HFFc6 (cell line): Measurements from ENCODE around the gene PRSS36. TPM values are rescaled to one million over a fixed set of nuclear protein-coding genes. Genes with fewer than 3 reads are reported as not detected.

ENCODE experiments used
- DNase-seq: peaks from one replicate; pipeline ENCODE4 v3.0.0-alpha.2; 2018
- H3K27ac Mint-ChIP-seq: 2 replicates; pipeline ENCODE4 v1.8.0; 2020; ENCODE audit warnings: mild to moderate bottlenecking, mixed read lengths
- H3K27me3 Mint-ChIP-seq: 2 replicates; pipeline ENCODE4 v1.8.0; 2021; ENCODE audit warnings: mild to moderate bottlenecking, moderate library complexity, mixed read lengths; ENCODE audit not compliant: insufficient read depth
- H3K36me3 Mint-ChIP-seq: 2 replicates; pipeline ENCODE4 v1.8.0; 2021; ENCODE audit warnings: low read depth, mixed read lengths
- H3K4me1 Mint-ChIP-seq: 2 replicates; pipeline ENCODE4 v1.8.0; 2020; ENCODE audit warnings: low read depth, mixed read lengths
- H3K4me3 Mint-ChIP-seq: 2 replicates; pipeline ENCODE4 v1.8.0; 2020; ENCODE audit warnings: mild to moderate bottlenecking, moderate library complexity, mixed read lengths
- H3K9me3 Mint-ChIP-seq: 2 replicates; pipeline ENCODE4 v1.8.0; 2020; ENCODE audit warnings: mild to moderate bottlenecking, mixed read lengths
- total RNA-seq, 6 experiments: library from RNA; stranded (reverse); fragmentation: NEBNext Ultra II Directional; extraction: Animal tissue kit (Norgen Biotek cat#: 25700); gene quantifications; 2 replicates in 1 of 6; 3 replicates in 5 of 6; pipeline ENCODE4 v1.2.3, GENCODE V29; 2021
- TF ChIP-seq, protein P1 (sequence below): fragments of 200-600 bp; sonication (generic); IDR thresholded peaks from 2 replicates; pipeline ENCODE4 v1.5.0; 2021; ENCODE audit warnings: antibody characterized with exemption, mild to moderate bottlenecking

The PRSS36 gene
- total RNA-seq, 6 experiments from 2014 or later, result 0.38 to 0.60 (median 0.47) TPM; not detected in 2

DNA sequence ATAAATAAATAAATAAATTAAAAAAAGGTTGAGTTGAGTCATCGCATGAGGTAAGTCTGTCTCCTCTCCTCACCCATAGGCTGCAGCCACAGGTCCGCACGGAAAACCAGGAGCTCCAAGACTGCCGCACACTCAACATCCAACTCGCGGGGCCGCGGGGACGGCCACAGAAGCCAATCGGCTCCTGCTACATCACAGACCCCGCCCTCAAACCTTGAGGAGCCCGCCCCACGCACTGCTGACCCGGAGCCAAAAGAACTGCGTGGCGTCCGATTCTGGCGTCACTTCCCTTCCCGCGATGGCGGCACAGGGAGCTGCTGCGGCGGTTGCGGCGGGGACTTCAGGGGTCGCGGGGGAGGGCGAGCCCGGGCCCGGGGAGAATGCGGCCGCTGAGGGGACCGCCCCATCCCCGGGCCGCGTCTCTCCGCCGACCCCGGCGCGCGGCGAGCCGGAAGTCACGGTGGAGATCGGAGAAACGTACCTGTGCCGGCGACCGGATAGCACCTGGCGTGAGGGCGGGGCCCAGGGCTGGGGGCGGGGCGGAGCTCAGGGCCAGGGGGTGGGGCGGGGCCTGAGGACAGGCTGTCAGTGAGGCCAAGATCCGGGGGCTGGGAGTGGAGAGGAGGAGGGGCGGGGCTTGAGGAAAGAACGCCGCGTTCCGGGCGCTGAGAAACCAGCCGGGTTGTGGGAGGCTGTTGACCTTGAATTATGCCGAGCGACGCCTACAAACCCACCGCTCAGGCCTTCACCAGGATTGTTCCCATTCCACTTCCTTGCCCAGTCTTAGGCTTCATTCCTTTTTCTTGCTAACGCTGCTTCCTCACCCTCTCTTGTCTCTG is 32.3 kb downstream of the PRSS36 start, which contains the start of gene KAT8:
Gene KAT8, plus strand, starts transcription at position 281 of the 839 bp plus-strand sequence. Its CDS starts 18 bp downstream, at position 299.
- Mint-ChIP-seq H3K9me3 (no peaks in the 10 kb centered on the region), H3K4me1 (peaks cover 14% of the 10 kb centered on the region), H3K36me3 (peaks cover 12% of the 10 kb centered on the region), H3K27me3 (peaks cover 6% of the 10 kb centered on the region), H3K4me3 (peak within 1 kb of the TSS; percentile 91), H3K27ac (peak within 1 kb of the TSS; percentile 99)
- TF ChIP-seq, protein P1, sequence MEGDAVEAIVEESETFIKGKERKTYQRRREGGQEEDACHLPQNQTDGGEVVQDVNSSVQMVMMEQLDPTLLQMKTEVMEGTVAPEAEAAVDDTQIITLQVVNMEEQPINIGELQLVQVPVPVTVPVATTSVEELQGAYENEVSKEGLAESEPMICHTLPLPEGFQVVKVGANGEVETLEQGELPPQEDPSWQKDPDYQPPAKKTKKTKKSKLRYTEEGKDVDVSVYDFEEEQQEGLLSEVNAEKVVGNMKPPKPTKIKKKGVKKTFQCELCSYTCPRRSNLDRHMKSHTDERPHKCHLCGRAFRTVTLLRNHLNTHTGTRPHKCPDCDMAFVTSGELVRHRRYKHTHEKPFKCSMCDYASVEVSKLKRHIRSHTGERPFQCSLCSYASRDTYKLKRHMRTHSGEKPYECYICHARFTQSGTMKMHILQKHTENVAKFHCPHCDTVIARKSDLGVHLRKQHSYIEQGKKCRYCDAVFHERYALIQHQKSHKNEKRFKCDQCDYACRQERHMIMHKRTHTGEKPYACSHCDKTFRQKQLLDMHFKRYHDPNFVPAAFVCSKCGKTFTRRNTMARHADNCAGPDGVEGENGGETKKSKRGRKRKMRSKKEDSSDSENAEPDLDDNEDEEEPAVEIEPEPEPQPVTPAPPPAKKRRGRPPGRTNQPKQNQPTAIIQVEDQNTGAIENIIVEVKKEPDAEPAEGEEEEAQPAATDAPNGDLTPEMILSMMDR, result no peak
- peak; percentile 99 for DNase-seq

DNA sequence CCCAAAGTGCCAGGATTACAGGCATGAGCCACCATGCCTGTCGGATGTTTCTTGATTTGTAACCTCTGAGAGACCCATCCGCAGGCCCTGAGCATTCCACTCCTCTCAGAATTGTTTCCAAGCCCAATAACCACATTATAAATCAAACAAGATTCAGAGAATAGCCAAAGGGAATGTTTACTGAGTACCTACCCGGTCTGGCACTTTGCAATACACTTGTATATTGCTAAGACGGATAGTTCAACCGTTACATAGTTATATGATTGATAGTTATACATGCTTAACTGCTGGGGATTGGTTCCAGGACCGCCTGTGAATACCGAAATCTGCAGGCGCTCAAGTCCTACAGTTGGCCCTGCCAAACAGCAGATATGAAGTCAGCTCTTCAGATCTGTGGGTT is 35.4 kb downstream of the PRSS36 start:
- no peak for DNase-seq
- Mint-ChIP-seq H3K4me3 (no peak overlapping the region), H3K27ac (no peak overlapping the region)

DNA sequence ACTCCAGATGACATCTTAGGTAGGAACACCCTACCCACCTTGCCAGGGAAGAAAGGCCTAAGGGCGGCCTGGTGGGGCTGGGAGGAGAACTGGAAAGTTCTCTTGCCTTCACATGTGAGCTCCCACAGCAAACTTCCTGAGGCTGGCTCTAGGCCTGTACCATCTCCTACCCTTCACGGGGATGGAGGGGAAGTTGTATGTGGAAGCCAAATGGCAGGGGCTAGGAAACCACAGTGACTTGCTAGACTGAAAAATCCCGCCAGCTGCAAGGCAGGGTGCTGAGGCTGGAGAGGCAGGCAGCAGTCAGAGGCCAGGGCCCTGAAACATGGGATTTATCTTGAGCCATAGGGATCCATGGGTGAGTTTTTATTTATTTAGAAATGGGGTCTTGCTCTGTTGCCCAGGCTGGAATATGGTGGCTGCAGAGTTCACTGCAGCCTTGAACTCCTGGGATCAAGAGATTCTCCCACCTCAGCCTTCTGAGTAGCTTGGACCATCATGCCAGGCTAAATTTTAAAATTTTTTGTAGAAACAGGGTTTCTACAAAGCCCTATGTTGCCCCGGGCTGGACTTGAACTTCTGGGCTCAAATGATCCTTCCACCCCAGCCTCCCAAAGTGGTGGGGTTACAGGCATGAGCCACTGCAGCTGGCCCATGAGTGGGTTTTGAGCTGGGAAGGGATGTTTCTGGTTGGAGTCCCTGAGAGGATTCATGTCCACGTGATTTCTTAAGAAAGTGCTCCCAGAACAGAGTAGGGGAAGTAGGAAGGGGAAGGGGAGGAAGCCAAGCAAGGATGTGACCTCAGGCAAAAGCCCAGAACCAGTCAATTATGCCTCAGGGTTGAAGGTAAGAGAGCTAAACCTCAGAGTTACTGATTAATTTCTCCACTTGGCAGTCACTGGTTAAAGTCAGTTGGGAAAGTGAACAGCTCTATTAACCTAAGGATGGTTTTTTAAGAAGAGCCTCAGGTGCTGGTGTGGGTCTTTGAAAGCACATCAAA is 36.4 kb downstream of the PRSS36 start:
- Mint-ChIP-seq H3K27ac (no peak overlapping the region), H3K36me3 (peaks cover 19% of the 10 kb centered on the region), H3K4me1 (peaks cover 9% of the 10 kb centered on the region), H3K9me3 (no peaks in the 10 kb centered on the region), H3K4me3 (no peak overlapping the region), H3K27me3 (peaks cover 6% of the 10 kb centered on the region)
- DNase-seq, result no peak
- TF ChIP-seq, protein P1, result no peak

More for the DNA sequence above, 35.4 kb downstream of the PRSS36 start:
- Mint-ChIP-seq H3K4me1 (peaks cover 16% of the 10 kb centered on the region), H3K36me3 (peaks cover 18% of the 10 kb centered on the region), H3K9me3 (no peaks in the 10 kb centered on the region), H3K27me3 (peaks cover 6% of the 10 kb centered on the region)
- TF ChIP-seq, protein P1, result no peak

DNA sequence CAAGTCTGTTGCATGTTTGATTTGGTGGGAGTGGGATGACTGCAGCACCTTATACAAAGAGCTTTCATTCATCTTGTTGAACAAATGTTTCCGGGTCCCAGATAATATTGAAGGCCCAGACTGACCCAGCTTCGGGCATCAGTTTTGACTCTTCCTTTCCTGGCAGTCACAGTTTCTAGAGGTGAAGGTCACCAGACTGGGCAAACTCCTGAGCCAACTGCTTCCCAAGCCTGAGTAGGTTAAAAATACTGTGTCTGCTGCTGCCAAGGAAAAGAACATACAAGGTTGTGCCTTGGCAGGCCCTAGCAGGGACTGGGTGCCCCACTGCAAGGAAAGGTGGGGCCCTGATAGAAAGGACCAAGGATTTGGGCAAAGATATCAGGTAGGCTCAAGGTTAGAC is 37.2 kb downstream of the PRSS36 start:
- no peak overlapping the region for H3K27ac Mint-ChIP-seq
- TF ChIP-seq, protein P1, result no peak
- H3K9me3 Mint-ChIP-seq, result no peaks in the 10 kb centered on the region
- no peak for DNase-seq
- H3K27me3 Mint-ChIP-seq, result peaks cover 2% of the 10 kb centered on the region
- peaks cover 10% of the 10 kb centered on the region for H3K4me1 Mint-ChIP-seq
- peaks cover 19% of the 10 kb centered on the region for H3K36me3 Mint-ChIP-seq
- no peak overlapping the region for H3K4me3 Mint-ChIP-seq

DNA sequence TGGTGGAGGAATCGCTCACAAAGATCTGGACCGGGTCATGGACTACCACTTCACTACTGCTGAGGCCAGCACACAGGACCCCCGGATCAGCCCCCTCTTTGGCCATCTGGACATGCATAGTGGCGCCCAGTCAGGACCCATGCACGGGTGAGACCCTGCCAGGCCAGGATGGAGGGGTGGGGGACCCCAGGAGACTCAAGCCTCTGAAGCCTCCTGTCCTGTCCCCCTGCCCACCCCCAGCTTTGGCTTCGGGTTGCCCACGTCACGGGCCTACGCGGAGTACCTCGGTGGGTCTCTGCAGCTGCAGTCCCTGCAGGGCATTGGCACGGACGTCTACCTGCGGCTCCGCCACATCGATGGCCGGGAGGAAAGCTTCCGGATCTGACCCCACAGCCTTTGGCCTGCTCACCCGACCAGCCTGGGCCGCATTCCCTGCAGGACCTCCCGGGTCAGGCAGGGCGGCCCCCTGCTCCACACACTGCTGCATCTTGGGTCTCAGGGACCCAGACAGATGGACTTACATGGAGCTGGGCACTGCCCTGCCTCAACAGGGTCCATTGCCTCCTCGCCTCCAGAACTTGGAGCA is 37.9 kb downstream of the PRSS36 start:
- Mint-ChIP-seq H3K36me3 (peaks cover 19% of the 10 kb centered on the region), H3K27ac (no peak overlapping the region), H3K27me3 (peaks cover 2% of the 10 kb centered on the region), H3K4me3 (no peak overlapping the region), H3K4me1 (peaks cover 15% of the 10 kb centered on the region), H3K9me3 (no peaks in the 10 kb centered on the region)
- TF ChIP-seq, protein P1, result no peak
- no peak for DNase-seq
